NCI-H128 (cell line): ENCODE measurements around the gene P2RY6.
"Not testable (repeated sequence)": the region's sequence is repeated elsewhere in the genome, so short reads cannot be mapped to it uniquely, and the experiment has no call there.

ENCODE experiments used
- DNase-seq: peaks from one replicate; lab custom pipeline; 2025; ENCODE audit not compliant: unreplicated experiment; lab: John Stamatoyannopoulos, UW

Gene P2RY6

DNA sequence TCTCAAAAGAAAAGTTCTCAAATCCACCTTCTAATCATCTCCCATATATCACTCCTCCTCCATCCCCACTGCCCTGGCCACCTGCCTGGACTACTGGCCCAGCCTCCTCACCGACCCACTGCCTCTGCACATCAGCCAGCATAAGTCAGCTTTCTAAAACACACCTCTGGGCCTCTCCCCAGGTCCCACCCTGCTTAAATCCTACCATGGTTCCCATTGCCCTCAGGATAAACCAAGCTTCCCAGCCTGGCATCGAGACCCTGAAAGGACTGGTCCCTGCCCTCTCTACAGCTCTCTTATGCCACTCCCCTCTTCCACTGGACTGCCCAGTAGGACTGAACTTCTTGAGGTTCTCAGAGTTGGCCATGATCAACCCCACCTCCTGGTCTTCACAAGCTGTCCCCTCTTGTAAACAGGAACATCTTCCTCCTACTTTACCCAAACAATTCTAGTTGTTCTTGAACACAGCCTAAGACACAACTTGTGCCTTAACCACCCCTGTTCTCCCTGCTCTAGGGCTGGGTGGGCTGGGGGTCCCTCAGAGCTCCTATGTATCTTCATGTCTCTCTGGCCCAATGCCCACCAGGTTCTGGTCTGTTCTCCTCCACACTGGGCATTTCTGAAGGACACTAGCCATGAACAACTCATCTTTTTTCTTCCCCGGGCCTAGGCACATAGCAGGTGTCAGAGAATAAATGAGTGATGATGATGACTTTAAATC lies 12.6 kb upstream of the P2RY6 start:
- no peak for DNase-seq

DNA sequence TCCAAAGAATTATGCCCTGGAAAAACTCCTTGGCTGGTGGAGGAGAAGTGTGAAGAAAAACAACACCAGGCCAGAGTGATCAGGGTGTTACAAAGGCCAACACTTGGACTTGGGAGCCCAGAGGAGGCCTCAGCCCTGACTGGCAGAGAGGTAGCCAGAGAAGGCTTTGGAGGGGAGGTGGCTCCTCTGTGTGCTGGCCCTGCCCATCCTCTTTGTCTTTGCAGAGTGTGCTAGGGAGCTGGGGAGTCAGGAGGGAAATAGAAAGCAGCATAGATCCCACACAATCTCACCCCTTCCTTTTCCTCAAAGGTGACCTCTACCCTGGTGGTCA lies 12.0 kb upstream of the P2RY6 start:
- DNase-seq: no peak

DNA sequence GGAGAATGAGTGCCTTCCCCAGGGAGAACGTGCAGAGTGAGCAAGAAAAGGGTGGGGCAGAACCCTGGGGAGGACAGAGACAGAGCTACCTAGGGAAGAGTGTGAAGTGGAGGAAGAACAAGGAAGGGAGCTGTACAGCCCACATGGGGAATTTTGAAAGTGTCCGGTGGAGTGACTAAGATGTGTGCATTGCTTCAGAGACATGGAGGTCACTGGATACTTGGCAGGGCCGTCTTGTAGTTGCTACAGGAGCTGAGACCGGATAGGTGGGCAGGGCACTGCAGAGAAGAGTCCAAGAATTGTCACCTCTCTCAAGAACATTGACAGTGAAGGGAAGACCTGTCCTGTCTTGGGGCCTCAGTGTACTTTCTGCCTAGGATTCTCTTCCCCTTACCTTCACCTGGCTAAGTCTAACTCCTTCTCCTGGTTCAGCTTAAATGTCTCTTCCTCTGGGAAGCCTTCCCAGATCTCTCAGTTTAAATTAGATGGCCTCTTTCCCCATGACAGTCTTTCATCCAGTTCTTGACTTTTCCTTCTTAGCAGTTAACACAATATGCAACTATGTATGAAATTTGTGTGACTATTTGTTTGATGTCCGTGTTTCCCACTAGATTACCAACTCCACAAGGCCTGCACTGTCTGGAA lies 9.2 kb upstream of the P2RY6 start:
- DNase-seq: no peak

DNA sequence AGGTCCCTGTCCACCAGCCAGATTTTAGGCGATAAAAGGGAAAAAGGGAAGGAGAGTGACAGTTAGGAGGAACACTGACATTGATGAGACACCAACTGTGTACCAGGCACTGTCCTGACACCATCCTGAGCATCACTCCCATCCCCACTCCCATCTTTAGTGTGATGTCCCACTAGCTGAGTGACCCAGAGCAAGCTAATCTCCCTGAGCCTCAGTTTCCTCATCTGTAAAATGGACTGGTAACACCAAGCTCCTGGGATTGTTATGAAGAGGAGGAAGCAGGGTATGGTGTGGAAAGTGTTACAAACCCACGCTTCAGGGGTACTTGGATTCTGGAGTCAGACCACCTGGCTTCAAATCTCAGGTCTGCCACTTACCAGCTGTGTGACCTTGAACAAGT lies 8.5 kb upstream of the P2RY6 start:
- DNase-seq: no peak

DNA sequence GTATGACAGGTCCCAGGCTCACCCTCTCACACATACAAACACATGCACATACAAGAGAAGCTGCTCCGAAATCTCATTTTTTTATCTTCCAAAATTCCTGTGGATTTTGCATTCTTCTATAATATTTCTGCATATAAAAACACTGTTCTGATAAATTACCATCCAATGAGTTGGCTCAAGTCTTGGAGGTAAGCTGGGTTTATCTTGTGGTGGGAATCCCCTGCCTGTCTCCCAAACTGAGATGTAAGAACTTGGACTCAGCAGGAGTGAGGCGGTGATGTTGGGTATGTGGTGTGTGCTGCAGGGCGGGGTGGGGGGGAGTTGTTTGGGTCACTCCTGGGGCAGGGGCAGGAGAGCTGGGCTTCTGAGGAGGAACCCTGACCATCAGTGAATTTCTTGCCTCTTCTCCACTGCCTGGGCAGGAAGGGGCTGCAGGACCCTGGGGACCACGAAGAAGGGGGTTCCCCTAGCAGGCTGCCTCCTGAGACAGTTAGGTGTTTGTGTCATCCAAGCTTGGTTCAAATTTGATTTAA lies 6.8 kb upstream of the P2RY6 start:
- DNase-seq: no peak

DNA sequence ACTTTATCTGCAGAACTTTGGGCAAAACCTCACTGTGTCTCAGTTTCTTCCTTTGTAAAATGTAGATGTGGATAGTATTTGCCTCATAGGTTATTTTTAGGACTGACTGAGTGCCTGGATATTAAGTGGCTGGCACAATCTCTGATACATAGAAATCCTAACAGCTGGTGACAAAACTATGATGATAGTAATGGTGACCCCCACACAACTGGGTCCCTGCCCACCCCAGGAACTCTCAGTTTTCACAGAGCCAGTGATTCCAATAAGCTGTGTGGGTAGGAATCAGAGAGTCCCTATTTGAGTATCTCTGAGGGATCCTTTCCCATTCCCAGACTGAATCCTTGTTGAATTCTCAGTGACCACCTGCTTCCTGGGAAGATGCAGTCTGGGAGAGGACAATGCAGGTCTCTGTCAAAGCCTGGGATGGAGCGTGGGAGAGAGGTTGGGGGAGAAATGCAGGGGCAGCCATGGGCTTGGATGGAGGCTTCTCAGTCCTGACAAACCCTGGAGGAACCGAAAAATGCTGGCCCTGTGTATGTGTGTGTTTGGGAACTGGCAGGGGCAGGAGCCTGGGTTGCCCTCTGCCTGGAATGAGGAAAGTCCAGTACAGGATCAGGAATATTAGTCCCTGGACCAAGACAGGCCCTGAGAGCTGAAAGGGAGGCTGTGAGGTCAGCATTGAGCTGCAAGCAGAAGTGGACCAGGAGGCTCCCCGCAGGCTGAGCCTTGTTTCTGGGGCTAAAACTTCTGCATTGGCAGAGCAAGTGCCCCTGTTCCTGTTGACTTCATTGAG lies 6.1 kb upstream of the P2RY6 start:
- DNase-seq: no peak

DNA sequence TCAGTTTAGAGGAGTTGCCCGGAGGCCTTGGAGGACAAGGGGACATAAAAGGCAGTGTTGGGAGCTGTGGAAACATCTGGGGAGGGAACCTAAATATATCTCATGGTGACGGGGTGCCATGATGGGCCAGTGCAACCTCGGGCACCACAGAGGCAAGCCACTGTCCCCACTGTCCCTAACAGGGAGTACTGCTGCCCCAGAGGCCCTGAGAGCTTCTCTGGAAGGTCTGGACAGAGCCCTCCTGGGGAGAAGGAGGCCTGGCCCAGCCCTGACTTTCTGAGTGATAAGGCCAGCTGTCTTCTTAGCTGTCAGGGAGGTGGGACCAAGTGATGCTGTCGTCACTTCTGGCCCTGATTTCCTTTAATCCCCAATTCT lies 5.5 kb upstream of the P2RY6 start:
- no peak for DNase-seq

DNA sequence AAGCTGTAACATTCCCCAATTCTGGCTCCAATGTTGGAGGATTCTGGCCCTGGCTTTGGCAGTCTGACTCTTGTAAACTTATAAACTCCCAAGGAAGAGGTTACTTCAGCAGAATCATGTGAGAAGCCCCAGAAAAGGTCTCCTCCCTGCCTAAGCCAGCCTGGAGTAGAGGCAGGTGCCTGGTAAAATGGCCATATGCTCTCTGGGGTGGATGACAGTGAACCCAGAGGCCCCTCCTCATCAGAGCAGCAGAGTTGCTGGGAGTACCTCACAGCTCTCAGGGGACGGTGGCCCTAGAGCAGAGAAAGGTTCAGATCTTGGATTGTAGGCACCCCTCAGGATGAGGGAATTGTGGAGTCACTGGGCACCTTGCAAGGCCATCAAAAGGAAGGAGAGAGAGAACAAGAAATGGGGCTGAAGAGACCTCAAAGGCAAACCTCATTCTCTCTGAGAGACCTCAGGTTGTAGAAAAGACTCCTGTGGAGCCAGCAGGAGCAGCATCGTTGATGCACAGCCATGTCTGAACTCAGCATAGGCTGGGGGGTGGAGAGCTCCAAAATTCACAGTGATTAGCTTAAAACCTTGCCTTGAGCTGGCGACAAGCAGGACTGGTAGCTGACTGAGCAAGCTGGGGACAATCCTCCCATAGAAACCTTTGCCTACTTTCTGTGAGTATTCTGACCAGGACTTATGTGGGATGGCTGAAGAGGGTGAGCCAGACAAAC lies 4.9 kb upstream of the P2RY6 start:
- DNase-seq: no peak

DNA sequence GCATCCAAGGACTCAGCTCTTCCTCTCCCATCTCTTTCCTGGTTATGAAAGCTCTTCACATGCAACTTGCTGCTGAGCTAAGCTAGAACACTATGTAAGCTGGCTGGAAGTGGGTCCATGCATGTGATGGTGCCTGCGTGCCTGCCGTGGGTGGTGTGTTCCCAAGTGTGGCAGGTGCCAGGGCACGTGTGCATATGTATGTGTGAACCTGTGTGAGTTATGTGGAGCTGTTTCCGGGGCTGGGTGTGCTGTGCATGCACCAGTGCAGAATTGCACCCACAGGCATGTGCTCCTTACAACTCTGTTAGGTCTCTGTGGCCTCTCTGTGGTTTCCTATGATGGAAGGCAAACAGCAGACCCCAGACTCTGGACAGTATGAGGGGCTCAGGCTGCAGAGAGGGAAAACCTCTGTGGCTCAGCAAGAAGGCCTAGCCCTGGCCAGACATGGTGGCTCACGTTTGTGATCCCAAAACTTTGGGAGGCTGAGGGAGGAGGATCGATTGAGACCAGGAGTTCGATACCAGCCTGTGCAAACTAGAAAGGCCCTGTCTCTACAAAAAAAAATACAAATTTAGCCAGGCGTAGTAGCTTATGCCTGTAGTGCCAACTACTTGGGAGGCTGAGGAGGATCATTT lies 4.1 kb upstream of the P2RY6 start:
- no peak for DNase-seq

DNA sequence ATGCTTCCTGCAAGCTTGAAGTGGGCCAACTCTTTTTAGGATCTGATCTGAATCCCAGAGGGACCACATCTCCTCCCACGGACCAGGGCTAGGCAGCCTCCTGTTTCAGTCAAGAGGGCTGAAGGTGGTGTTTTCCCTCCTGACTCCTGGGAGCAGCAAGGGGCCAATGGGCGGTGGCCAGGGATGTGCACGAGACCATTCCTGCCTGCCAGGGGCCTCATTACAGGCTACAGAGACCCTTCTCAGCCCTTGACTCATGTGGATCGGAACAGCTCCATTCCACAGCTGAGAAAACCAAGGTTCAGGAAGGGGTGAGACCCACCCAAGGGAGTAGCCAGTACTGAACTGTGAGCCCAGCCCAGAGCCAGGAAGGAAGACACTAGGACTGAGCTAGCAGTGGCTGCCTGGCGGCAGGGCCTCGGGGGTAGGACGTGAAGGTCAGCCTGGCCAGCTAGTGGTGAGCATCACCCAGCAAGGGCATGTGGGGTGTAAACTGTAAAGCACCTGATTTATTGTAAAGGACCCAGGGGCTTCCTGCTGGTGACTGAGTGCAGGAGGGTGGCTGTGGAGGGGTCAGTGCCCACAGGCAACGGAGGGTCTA lies 3.4 kb upstream of the P2RY6 start:
- no peak for DNase-seq

DNA sequence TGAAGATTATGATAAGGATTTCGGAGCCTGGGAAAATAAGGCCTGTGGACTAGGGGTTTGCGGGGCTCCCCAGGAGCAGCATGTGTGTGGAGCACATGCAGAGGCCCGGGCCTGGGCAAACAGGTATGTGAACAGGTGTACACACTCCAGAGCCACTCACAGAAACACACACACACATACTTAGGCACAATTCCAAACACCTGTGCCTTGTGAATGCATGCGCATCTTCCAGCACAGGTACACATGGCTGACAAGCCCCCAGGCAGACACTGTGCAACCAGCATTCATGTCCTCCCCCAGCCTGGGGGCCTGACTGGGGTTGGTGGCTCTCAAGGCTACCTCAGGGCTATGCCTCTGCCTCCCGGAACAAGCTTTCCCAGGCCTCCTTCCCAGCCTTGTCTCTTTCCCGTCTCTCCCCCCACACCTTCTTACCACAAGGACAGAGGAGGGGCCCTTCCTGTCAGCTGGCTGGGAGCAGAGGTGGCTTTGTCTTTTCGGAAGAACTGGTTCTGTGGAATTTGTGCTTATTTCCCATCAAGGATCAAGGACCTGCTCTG lies 2.6 kb upstream of the P2RY6 start:
- DNase-seq: no peak

DNA sequence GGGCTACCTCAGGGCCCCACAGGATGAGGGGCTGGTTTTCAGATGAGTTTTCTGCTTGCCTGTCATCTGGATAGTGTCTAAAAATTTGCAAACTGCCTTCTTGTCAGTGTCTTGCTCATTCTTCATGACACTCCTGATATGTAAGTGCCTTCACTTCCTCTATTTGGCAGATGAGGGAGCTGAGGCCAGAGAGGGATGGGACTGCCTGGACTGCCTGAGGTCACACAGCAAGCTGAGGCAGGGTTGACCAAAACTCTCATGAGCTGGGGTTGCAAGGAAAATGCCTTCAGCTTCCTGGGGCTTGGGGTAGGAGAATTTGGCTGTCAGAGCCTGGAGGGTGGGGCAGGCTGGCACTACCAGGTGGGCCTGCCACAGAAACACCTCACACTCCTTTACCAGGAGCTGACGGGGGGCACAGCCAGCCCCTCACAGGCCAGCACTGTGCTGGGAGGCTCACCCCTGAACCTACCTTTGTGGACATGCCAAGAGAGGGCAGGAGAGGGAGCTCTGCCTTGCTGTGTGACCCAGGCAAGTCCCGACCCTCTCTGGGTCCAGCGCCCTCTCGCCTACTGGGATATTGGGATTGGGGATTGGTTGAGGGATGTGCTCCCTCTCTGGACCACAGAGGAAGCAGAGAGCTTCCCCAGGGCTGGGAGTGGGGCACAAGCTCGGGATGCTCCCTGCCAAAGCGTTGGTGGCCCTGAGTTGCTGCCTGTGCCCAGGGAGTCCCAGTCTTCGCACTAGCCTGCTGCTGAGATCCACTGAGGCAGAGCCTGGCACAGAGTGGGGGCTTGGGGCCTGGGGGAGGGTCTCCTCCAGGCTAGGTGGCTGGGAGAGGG lies 1.9 kb upstream of the P2RY6 start:
- DNase-seq: no peak

DNA sequence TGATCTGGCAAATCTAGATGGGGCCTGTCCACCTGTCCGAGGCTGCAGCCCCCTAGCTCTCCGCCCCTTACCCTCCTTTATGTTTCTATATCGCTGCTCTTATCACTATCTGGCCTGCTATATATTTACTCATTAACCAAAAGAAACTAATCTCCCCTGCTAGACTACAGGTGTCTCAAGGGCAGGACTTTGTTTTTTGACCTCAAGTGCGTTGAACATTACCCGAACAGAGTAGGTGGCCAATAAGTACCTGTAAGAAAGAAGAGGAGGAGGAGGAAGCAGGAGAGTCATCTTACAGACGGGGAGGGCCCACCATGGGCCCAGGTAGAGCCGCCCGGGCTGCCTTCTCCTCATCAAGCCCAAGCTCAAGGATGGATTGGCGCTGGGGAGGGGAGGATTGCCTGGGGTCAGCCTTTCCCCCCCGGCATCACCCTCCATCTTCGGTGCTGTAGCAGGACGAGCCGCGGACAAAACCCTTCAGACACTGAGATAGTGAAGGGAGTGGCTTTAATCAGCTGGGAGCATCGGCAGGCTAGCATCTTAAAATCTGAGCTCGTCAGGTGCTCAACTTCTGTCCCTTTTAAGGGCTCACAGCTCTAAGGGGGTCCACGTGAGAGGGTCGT lies 1.2 kb upstream of the P2RY6 start:
- no peak for DNase-seq

DNA sequence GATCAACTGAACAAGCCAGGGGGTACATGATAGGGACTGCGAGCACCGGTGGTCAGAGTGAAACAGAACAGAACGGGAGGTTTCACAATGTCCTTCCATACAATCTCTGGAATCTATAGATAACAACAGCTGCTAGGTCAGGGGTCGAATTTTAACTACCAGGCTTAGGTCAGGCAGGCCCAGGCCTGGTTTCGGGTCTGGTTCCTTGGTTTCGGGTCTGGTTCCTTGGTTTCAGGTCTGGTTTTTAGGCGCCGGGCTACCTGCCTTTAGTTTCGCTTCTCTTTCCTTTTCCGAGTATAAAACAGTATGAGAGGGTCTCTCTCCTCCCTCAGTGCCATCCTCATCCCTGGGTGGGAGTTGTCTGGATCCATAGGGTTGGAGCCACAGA lies 666 bp upstream of the P2RY6 start:
- DNase-seq: not testable (repeated sequence)

DNA sequence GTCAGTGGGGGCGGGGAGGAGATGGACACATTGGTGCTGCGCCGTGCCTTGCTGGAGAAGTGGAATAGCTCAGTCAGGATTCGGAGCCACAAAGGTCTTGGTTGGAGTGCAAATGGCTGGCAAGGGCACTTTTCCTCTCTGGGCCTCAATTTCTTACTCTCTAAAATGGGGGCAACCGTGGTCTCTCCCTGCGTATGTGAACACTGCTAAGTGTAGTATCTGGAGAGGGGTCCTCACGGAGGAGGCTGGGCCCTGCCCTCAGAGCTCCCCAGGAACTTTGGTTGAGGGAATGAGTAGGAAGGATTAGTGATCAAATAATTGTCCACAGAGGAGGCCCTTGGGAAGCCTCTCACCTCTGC lies 521 bp downstream of the P2RY6 start:
- no peak for DNase-seq

DNA sequence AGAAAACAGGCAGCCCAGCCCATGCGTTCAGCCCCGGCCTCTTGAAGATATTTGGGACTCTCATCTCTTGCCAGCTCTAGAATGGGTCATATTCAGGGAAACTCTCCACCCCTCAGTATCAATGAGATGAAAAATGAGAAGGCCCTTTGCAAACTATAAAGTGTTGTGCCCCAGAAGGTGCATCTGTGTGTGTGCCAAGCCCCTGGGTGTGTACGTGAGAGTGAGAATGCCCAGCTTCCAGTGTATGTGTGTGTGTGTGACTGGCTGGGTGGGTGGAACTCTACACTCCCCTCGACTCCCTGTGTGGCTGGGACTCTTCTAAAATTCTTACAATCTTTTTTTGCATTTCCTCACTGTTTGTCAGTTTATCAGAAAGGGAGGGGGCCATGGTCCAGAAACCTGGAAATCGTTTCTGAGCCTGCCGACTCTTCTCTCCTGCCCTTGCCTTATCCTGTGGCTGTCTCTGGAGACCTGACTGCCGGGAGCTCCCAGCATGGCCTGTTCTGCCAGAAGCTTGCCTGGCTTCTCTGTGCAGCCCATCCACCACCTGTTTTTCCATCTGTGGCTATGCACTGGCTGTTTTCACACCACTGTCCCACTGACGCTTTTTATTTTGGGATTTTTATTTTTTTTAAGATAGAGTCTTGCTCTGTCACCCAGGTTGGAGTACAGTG lies 1.2 kb downstream of the P2RY6 start:
- DNase-seq: no peak

DNA sequence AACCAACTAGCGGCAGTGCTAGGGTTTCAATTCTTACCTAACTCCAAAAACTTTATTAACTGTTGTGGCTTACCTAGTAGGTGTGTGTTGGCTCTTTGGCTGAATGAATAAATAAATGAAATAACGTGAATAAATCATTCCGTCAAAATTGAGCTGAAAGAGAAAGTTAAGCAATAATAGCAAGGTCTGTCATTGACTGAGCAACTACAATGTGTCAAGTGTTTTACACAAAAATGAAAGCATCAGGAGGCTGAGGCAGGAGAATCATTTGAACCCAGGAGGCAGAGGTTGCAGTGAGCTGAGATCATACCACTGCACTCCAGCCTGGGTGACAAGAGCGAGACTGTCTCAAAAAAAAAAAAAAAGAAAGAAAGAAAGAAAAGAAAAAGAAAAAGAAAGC lies 2.1 kb downstream of the P2RY6 start:
- not testable (repeated sequence) for DNase-seq

DNA sequence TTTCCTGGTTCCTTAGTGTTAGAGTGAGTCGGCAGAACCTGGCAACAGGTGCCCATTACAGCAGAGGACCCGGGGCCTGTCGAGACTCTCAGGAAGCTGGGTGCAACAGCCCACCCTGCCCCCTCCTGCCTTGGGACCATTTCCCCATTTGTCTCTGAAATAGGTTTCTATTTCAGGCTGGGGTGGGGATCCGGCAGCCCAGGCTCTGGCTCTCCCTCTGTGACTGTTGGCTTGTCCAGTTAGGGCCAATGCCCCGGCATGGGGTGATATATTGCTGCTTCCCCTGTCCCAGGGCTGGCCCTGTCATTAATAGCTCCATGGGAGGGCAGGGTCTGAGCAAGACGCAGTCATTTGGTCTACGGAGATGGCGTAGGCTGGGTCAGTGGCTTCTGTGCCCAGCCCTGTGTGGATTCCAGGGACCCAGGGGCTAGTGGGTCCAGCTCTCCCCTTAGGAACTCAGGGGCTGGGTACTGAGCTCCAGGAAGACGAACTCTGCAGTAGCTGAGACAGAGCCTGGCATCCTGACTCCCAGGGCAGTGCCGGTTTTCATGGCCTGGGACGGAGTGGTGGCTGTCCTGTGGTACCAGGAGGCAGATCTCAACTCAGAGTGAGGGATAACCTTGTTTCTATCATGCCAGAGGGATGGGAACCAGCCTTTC lies 2.7 kb downstream of the P2RY6 start:
- DNase-seq: no peak
